GM12878 (cell line): ENCODE measurements around the gene SIL1. TPM values are rescaled to one million over a fixed set of nuclear protein-coding genes. Genes with fewer than 3 reads are reported as not detected.

Experiments
- ATAC-seq: fragments of 200-7000 bp; cut with Tn5 transposase; 3 replicates; pipeline ENCODE4 v1.9.1; 2020; ENCODE audit warnings: mild to moderate bottlenecking, moderate library complexity
- BruUV-seq: library from RNA; stranded (reverse); fragments of 400-500 nt; replicated peaks from 2 replicates; lab custom pipeline; 2021; lab: Mats Ljungman, UMichigan
- CTCF ChIA-PET: fragments of 300-600 bp; sonication (Branson Sonifier 250); formaldehyde crosslinking; extraction: SDS; loops from one replicate; lab custom pipeline; 2021; ENCODE audit warnings: inconsistent platforms; lab: Yijun Ruan, JAX
- POLR2A ChIA-PET: fragments of 350-600 bp; formaldehyde crosslinking; extraction: SDS; loops from one replicate; lab custom pipeline; 2021; ENCODE audit warnings: inconsistent platforms; lab: Charles Lee
- RAD21 ChIA-PET: fragments of 300-600 bp; sonication (Branson Sonifier 250); formaldehyde crosslinking; loops from one replicate; lab custom pipeline; 2023; ENCODE audit warnings: antibody characterized with exemption; ENCODE audit not compliant: unreplicated experiment; lab: Charles Lee
- SMC1A ChIA-PET: fragments of 300-600 bp; sonication (Branson Sonifier 250); formaldehyde crosslinking; loops from one replicate; lab custom pipeline; 2023; ENCODE audit not compliant: unreplicated experiment, uncharacterized antibody; lab: Charles Lee
- DNase-seq: peaks from one replicate; pipeline ENCODE4 v3.0.0-alpha.2; 2011; ENCODE audit warnings: low read depth, low spot score
- FAIRE-seq: peaks from 3 replicates; lab custom pipeline; 2011; peaks lifted over from hg19 to GRCh38; lab: Jason Lieb, UNC
- H2AFZ ChIP-seq: 2 replicates; pipeline ENCODE4 v1.6.0; 2011; ENCODE audit warnings: low read depth, low read length, control low read depth; ENCODE audit not compliant: control insufficient read depth
- H3K27ac ChIP-seq: 2 replicates; pipeline ENCODE4 v1.5.1; 2011; ENCODE audit warnings: control low read depth; ENCODE audit not compliant: control insufficient read depth, insufficient read depth
- H3K27me3 ChIP-seq, 2 experiments: replicated peaks in 1 of 2; 2 replicates each; pipeline versions ENCODE4 v1.6.0 to v1.6.1; 2011; ENCODE audit warnings: low read length in 1 of 2; ENCODE audit not compliant: control insufficient read depth in 2 of 2, insufficient read depth in 2 of 2
- H3K36me3 ChIP-seq, 2 experiments: 2 replicates each; pipeline ENCODE4 v1.5.1; 2011; ENCODE audit warnings: low read length in 1 of 2; ENCODE audit not compliant: control insufficient read depth in 2 of 2, insufficient read depth in 2 of 2
- H3K4me1 ChIP-seq: 2 replicates; pipeline ENCODE4 v1.6.1; 2011; ENCODE audit warnings: mild to moderate bottlenecking, low read length, moderate library complexity, mixed read lengths; ENCODE audit not compliant: control insufficient read depth, insufficient read depth
- H3K4me2 ChIP-seq: 2 replicates; pipeline ENCODE4 v1.6.0; 2011; ENCODE audit warnings: control low read depth; ENCODE audit not compliant: control insufficient read depth, insufficient read depth
- H3K4me3 ChIP-seq: fragments of 200-600 bp; sonication (generic); 2 replicates; pipeline ENCODE4 v1.5.1; 2016
- H3K79me2 ChIP-seq: 2 replicates; pipeline ENCODE4 v1.6.0; 2011; ENCODE audit warnings: low read length; ENCODE audit not compliant: control insufficient read depth, insufficient read depth
- H3K9ac ChIP-seq: 2 replicates; pipeline ENCODE4 v1.8.0; 2011; ENCODE audit warnings: low read length, control low read depth, mixed read lengths; ENCODE audit not compliant: control insufficient read depth, insufficient read depth
- H3K9me3 ChIP-seq: replicated peaks from 3 replicates; pipeline ENCODE4 v1.5.1; 2011; ENCODE audit warnings: mild to moderate bottlenecking, low read length; ENCODE audit not compliant: control insufficient read depth, insufficient read depth
- H4K20me1 ChIP-seq: 2 replicates; pipeline ENCODE4 v1.6.0; 2011; ENCODE audit not compliant: control insufficient read depth, insufficient read depth
- ATF7 ChIP-seq: fragments of 450-650 bp; IDR thresholded peaks from 2 replicates; pipeline ENCODE4 v1.6.1; 2016; ENCODE audit warnings: low read depth, mild to moderate bottlenecking
- BMI1 ChIP-seq: fragments of 450-650 bp; IDR thresholded peaks from 2 replicates; pipeline ENCODE4 v1.6.1; 2016; ENCODE audit warnings: mild to moderate bottlenecking, moderate library complexity, borderline replicate concordance
- CREB1 ChIP-seq: IDR thresholded peaks from 2 replicates; pipeline ENCODE4 v1.6.1; 2012; ENCODE audit warnings: low read depth, mild to moderate bottlenecking, inconsistent platforms
- GABPA ChIP-seq: IDR thresholded peaks from 2 replicates; pipeline ENCODE4 v1.6.1; 2014; ENCODE audit warnings: antibody characterized with exemption, low read depth, mild to moderate bottlenecking, inconsistent platforms
- JUNB ChIP-seq: IDR thresholded peaks from 2 replicates; pipeline ENCODE4 v1.6.1; 2016; ENCODE audit warnings: antibody characterized with exemption, mild to moderate bottlenecking
- LARP7 ChIP-seq: fragments of 450-650 bp; IDR thresholded peaks from 2 replicates; pipeline ENCODE4 v1.6.1; 2017; ENCODE audit warnings: mild to moderate bottlenecking
- MEF2A ChIP-seq: IDR thresholded peaks from 2 replicates; pipeline ENCODE4 v1.6.1; 2011; ENCODE audit warnings: low read depth, mild to moderate bottlenecking, low read length, moderate library complexity; ENCODE audit not compliant: insufficient read depth
- MTA3 ChIP-seq: IDR thresholded peaks from 2 replicates; pipeline ENCODE4 v1.6.1; 2012; ENCODE audit warnings: low read length, inconsistent platforms, borderline replicate concordance
- RBBP5 ChIP-seq: fragments of 200-600 bp; sonication (generic); conservative IDR thresholded peaks from 2 replicates; pipeline ENCODE4 v1.6.1; 2016
- SPI1 ChIP-seq: IDR thresholded peaks from 2 replicates; pipeline ENCODE4 v1.6.1; 2011; ENCODE audit warnings: low read depth, mild to moderate bottlenecking, low read length, moderate library complexity, borderline replicate concordance; ENCODE audit not compliant: insufficient read depth
- WRNIP1 ChIP-seq: IDR thresholded peaks from 2 replicates; pipeline ENCODE4 v1.6.1; 2011; ENCODE audit warnings: low read depth, low read length, improper control_type of control experiment, borderline replicate concordance
- ZNF207 ChIP-seq: fragments of 450-650 bp; IDR thresholded peaks from 2 replicates; pipeline ENCODE4 v1.6.1; 2014; ENCODE audit warnings: antibody characterized with exemption, mild to moderate bottlenecking, borderline replicate concordance
- WGBS: methylation state at CpG from one replicate; pipeline ENCODE4 v1.1.6; 2016; ENCODE audit warnings: low lambda C conversion rate; ENCODE audit not compliant: insufficient replicate concordance, insufficient coverage; ENCODE audit errors: missing lambda C conversion rate; 5-methylcytosine and 5-hydroxymethylcytosine counted together
- in situ Hi-C: fragments of 300-500 bp; cut with MboI; formaldehyde crosslinking; loops from 9 replicates; pipeline ENCODE4 v1.14.3; 2018; ENCODE audit warnings: mixed read lengths
- intact Hi-C: fragments of 100-400 bp; cut with micrococcal nuclease; formaldehyde crosslinking; loops from one replicate; pipeline ENCODE4 v1.14.2; 2022; ENCODE audit not compliant: unreplicated experiment
- polyA plus RNA-seq, 11 experiments: library from polyadenylated mRNA; depleted of rRNA in 4 of 11; unstranded in 6 of 11; stranded (reverse) in 5 of 11; fragments of >200 nt; fragmentation: Nextera tagmentation in 4 of 11; fragmentation: Illumina TruSeq in 1 of 11; extraction: Ambion mirVana in 4 of 11; extraction: Trizol in 1 of 11; gene quantifications; 1 replicate in 1 of 11; 2 replicates in 10 of 11; pipeline versions ENCODE4 v1.2.1 to v1.2.3, GENCODE V29; 2011 to 2016; ENCODE audit warnings: inconsistent platforms in 2 of 11, missing spikeins in 2 of 11, low read depth in 1 of 11
- total RNA-seq, 4 experiments: library from RNA; depleted of rRNA in 3 of 4; stranded (reverse); fragments of >200 nt in 3 of 4; fragmentation: Illumina TruSeq in 1 of 4; extraction: Trizol in 1 of 4; gene quantifications; 2 replicates each; pipeline versions ENCODE4 v1.2.1 to v1.2.3, GENCODE V29; 2013 to 2021
- TF ChIP-seq, protein P1 (sequence below): IDR thresholded peaks from 2 replicates; pipeline ENCODE4 v1.6.1; 2011; ENCODE audit warnings: low read depth, low read length, improper control_type of control experiment, borderline replicate concordance
- TF ChIP-seq, protein P2 (sequence below): IDR thresholded peaks from 2 replicates; pipeline ENCODE4 v1.6.1; 2012; ENCODE audit warnings: low read length, inconsistent platforms
- TF ChIP-seq, protein P3 (sequence below): fragments of 450-650 bp; IDR thresholded peaks from 2 replicates; pipeline ENCODE4 v1.6.1; 2017; ENCODE audit warnings: borderline replicate concordance
- TF ChIP-seq, protein P4 (sequence below): fragments of 450-650 bp; IDR thresholded peaks from 2 replicates; pipeline ENCODE4 v1.6.1; 2016; ENCODE audit warnings: mild to moderate bottlenecking

The SIL1 gene
- total and polyA plus RNA-seq, 10 of the 15 experiments (the other 5 are each of a cell fraction or from before 2014, with no cell fraction given) = 4.1 to 49.8 (median 29.4) TPM

DNA sequence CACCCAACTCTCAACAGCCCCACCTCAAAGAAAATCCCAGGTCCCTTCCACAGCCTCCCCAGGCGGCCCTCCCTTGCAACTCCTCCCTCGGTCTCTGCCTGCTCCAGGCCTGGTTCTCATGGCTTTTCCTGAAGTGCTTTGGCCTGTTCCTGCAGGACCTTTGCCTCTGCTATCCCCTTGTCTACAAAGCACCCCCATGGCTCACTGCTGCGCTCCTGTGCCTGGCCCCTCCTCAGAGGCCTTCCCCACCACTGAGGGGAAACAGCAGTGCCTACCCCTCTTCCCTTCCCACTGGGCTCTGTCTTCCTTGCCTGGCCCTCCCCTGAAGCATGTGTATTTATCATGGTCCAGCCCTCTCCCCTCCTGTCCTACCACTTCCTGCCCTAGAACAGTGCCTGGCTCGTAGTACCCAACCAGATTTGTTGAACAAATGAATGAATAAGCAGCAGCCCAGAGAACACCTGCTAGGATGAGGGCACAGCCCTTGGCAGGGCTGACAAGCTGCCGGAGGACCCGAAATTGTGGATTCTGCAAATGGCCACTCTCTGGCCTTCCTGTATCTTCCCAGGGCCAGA is 254.5 kb downstream of the SIL1 start:
- Histone ChIP-seq H3K27ac (no peak overlapping the region), H3K4me3 (no peak overlapping the region), H3K36me3 (peaks cover 0 to 4% of the 10 kb centered on the region in 2 experiments; a peak in 2 of 4 replicates), H3K9me3 (no peaks in the 10 kb centered on the region), H2AFZ (no peak overlapping the region), H3K9ac (no peak overlapping the region), H3K27me3 (no peaks in the 10 kb centered on the region), H4K20me1 (no peaks in the 10 kb centered on the region), H3K4me2 (no peak overlapping the region), H3K4me1 (no peaks in the 10 kb centered on the region), H3K79me2 (no peaks in the 10 kb centered on the region)
- TF ChIP-seq RBBP5 (no peak), MEF2A (no peak), LARP7 (no peak), ZNF207 (no peak), JUNB (no peak), SPI1 (no peak), GABPA (no peak), CREB1 (no peak), MTA3 (no peak), BMI1 (no peak), WRNIP1 (no peak), ATF7 (no peak)
- TF ChIP-seq, protein P1, sequence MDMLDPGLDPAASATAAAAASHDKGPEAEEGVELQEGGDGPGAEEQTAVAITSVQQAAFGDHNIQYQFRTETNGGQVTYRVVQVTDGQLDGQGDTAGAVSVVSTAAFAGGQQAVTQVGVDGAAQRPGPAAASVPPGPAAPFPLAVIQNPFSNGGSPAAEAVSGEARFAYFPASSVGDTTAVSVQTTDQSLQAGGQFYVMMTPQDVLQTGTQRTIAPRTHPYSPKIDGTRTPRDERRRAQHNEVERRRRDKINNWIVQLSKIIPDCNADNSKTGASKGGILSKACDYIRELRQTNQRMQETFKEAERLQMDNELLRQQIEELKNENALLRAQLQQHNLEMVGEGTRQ = no peak
- TF ChIP-seq, protein P2, sequence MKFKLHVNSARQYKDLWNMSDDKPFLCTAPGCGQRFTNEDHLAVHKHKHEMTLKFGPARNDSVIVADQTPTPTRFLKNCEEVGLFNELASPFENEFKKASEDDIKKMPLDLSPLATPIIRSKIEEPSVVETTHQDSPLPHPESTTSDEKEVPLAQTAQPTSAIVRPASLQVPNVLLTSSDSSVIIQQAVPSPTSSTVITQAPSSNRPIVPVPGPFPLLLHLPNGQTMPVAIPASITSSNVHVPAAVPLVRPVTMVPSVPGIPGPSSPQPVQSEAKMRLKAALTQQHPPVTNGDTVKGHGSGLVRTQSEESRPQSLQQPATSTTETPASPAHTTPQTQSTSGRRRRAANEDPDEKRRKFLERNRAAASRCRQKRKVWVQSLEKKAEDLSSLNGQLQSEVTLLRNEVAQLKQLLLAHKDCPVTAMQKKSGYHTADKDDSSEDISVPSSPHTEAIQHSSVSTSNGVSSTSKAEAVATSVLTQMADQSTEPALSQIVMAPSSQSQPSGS = no peak
- TF ChIP-seq, protein P3, sequence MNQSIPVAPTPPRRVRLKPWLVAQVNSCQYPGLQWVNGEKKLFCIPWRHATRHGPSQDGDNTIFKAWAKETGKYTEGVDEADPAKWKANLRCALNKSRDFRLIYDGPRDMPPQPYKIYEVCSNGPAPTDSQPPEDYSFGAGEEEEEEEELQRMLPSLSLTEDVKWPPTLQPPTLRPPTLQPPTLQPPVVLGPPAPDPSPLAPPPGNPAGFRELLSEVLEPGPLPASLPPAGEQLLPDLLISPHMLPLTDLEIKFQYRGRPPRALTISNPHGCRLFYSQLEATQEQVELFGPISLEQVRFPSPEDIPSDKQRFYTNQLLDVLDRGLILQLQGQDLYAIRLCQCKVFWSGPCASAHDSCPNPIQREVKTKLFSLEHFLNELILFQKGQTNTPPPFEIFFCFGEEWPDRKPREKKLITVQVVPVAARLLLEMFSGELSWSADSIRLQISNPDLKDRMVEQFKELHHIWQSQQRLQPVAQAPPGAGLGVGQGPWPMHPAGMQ = no peak
- TF ChIP-seq, protein P4, sequence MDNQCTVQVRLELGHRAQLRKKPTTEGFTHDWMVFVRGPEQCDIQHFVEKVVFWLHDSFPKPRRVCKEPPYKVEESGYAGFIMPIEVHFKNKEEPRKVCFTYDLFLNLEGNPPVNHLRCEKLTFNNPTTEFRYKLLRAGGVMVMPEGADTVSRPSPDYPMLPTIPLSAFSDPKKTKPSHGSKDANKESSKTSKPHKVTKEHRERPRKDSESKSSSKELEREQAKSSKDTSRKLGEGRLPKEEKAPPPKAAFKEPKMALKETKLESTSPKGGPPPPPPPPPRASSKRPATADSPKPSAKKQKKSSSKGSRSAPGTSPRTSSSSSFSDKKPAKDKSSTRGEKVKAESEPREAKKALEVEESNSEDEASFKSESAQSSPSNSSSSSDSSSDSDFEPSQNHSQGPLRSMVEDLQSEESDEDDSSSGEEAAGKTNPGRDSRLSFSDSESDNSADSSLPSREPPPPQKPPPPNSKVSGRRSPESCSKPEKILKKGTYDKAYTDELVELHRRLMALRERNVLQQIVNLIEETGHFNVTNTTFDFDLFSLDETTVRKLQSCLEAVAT = no peak
- CTCF ChIA-PET = interaction anchor here (0.5 kb wide), 1 partner anchor 494 kb away, joined by 5 read pairs; no protein-coding TSS in a partner anchor
- ATAC-seq (no peak), FAIRE-seq (no peak), DNase-seq (no peak)
- POLR2A ChIA-PET = no interaction called here
- 83% methylated on average over 6 of the region's 6 CpGs for WGBS
- BruUV-seq = no TSS peak
- intact Hi-C loops = no loop called here
- RAD21 ChIA-PET = no interaction called here
- in situ Hi-C loops = no loop called here
- SMC1A ChIA-PET = no interaction called here
